SK-N-SH treated with all-trans-retinoic acid at 6 μM for 48 hours (cell line): ENCODE data around the gene NLGN4X.

ENCODE experiments used
- BACH2 ChIP-seq: fragments of 250-450 bp; sonication (Bioruptor Pico); IDR thresholded peaks from 2 replicates; pipeline ENCODE4 v1.9.0; 2021; ENCODE audit warnings: mild to moderate bottlenecking, borderline replicate concordance
- CSDC2 ChIP-seq: fragments of 250-450 bp; sonication (Bioruptor Pico); IDR thresholded peaks from 2 replicates; pipeline ENCODE4 v1.5.0; 2020; ENCODE audit warnings: mild to moderate bottlenecking, moderate library complexity
- GLIS3 ChIP-seq: fragments of 250-450 bp; sonication (Bioruptor Pico); IDR thresholded peaks from 2 replicates; pipeline ENCODE4 v1.5.0; 2020; ENCODE audit warnings: mild to moderate bottlenecking, moderate library complexity
- ISL1 ChIP-seq: fragments of 250-450 bp; sonication (Bioruptor Pico); IDR thresholded peaks from 2 replicates; pipeline ENCODE4 v2.1.2; 2022; ENCODE audit warnings: mild to moderate bottlenecking, moderate library complexity
- OSR1 ChIP-seq: fragments of 250-450 bp; sonication (Bioruptor Pico); IDR thresholded peaks from 2 replicates; pipeline ENCODE4 v1.8.0; 2022; ENCODE audit warnings: moderate library complexity, mild to moderate bottlenecking, inconsistent platforms
- PPARA ChIP-seq: fragments of 250-450 bp; sonication (Bioruptor Pico); IDR thresholded peaks from 2 replicates; pipeline ENCODE4 v1.5.0; 2020; ENCODE audit warnings: mild to moderate bottlenecking, borderline replicate concordance
- RARB ChIP-seq: fragments of 250-450 bp; sonication (Bioruptor Pico); IDR thresholded peaks from 2 replicates; pipeline ENCODE4 v1.8.0; 2021; ENCODE audit warnings: mild to moderate bottlenecking, moderate library complexity
- TOX ChIP-seq: fragments of 250-450 bp; sonication (Bioruptor Pico); IDR thresholded peaks from 2 replicates; pipeline ENCODE4 v1.8.0; 2021; ENCODE audit warnings: mild to moderate bottlenecking, moderate library complexity, borderline replicate concordance
- ZFP30 ChIP-seq: fragments of 450-650 bp; formaldehyde crosslinking; IDR thresholded peaks from 2 replicates; pipeline ENCODE4 v1.5.0; 2022; ENCODE audit warnings: mild to moderate bottlenecking, moderate library complexity
- ZNF70 ChIP-seq: fragments of 450-650 bp; formaldehyde crosslinking; IDR thresholded peaks from 2 replicates; pipeline ENCODE4 v1.5.0; 2020; ENCODE audit warnings: mild to moderate bottlenecking, moderate library complexity
- TF ChIP-seq, protein P1 (sequence below): fragments of 250-450 bp; sonication (Bioruptor Pico); IDR thresholded peaks from 2 replicates; pipeline ENCODE4 v1.5.1; 2020; ENCODE audit warnings: low read depth, mild to moderate bottlenecking, moderate library complexity
- TF ChIP-seq, protein P2 (sequence below): fragments of 250-450 bp; sonication (Bioruptor Pico); IDR thresholded peaks from 2 replicates; pipeline ENCODE4 v1.8.0; 2020; ENCODE audit warnings: mild to moderate bottlenecking, moderate library complexity, borderline replicate concordance

DNA sequence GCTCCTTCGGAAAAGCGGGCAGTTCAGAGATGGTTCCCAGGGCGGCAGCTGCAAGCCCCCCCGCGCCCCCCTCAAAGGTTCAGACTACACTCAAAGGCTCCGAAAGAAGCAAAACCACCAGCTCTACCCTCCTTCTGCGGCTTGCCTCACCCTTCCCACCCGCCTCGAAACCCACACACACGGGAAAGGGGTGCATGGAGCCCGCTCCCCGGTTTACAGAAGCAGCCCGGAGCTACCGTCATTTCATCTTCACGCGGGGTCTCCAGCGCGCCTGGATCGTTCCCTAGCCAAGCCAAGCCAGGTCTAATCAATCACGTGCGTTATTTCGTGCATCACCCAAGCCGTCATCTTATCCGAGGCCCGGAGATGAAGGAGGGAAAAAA is 1.2 kb downstream of the NLGN4X start:
- no peak for TF ChIP-seq ZFP30 (CRISPR knock-in tag)
- TF ChIP-seq, protein P1, sequence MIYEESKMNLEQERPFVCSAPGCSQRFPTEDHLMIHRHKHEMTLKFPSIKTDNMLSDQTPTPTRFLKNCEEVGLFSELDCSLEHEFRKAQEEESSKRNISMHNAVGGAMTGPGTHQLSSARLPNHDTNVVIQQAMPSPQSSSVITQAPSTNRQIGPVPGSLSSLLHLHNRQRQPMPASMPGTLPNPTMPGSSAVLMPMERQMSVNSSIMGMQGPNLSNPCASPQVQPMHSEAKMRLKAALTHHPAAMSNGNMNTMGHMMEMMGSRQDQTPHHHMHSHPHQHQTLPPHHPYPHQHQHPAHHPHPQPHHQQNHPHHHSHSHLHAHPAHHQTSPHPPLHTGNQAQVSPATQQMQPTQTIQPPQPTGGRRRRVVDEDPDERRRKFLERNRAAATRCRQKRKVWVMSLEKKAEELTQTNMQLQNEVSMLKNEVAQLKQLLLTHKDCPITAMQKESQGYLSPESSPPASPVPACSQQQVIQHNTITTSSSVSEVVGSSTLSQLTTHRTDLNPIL: no peak
- TF ChIP-seq GLIS3: no peak
- TF ChIP-seq, protein P2, sequence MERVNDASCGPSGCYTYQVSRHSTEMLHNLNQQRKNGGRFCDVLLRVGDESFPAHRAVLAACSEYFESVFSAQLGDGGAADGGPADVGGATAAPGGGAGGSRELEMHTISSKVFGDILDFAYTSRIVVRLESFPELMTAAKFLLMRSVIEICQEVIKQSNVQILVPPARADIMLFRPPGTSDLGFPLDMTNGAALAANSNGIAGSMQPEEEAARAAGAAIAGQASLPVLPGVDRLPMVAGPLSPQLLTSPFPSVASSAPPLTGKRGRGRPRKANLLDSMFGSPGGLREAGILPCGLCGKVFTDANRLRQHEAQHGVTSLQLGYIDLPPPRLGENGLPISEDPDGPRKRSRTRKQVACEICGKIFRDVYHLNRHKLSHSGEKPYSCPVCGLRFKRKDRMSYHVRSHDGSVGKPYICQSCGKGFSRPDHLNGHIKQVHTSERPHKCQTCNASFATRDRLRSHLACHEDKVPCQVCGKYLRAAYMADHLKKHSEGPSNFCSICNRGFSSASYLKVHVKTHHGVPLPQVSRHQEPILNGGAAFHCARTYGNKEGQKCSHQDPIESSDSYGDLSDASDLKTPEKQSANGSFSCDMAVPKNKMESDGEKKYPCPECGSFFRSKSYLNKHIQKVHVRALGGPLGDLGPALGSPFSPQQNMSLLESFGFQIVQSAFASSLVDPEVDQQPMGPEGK (CRISPR knock-in tag): no peak
- TF ChIP-seq ZNF70 (CRISPR knock-in tag): no peak
- no peak for TF ChIP-seq ISL1 (CRISPR knock-in tag)
- TF ChIP-seq PPARA (CRISPR knock-in tag): no peak
- TF ChIP-seq OSR1: no peak
- no peak for TF ChIP-seq RARB (CRISPR knock-in tag)
- no peak for TF ChIP-seq BACH2 (CRISPR knock-in tag)
- TF ChIP-seq CSDC2 (CRISPR knock-in tag): no peak
- no peak for TF ChIP-seq TOX (CRISPR knock-in tag)
